ENCODE data around the gene SLC17A2. TPM values are rescaled to one million over a fixed set of nuclear protein-coding genes. Genes with fewer than 3 reads are reported as not detected.

The SLC17A2 gene
- total RNA-seq, 1 experiment from 2014 or later: not detected

DNA sequence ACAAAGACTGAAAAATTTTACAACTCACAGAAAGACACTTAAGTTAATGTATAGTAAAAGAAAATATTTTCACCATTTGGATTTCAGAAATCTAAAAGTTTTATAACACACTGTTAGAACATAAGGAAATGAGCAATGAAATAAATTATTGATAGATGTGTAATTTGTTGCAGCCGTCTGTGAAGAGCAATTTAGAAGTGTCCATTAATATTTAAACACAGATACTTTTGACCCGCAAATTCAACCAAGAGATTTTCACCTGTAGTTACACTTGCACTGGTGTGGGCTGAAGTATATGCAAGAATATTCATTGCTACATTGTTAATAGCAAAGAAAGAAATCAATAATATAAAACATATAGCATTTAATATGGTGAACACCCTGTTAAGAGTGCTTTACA is 41.9 kb downstream of the SLC17A2 start:
- DNase-seq (ENCODE audit: low read depth): no peak

DNA sequence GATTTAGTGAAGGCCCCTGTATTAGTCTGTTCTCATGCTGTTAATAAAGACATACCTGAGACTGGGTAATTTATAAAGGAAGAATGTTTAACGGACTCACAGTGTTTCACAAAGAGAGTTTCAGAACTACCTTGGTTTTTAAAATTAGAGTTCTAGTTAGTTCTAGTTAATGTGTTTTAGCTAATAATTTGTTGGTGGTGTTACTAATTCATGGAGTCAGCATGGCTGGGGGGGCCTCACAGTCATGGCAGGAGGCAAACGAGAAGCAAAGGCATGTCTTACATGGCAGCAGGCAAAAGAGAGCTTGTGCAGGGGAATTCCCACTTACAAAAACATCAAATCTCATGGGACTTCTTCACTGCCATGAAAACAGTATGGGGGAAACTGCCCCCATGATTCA is 44.4 kb downstream of the SLC17A2 start:
- DNase-seq (ENCODE audit: low read depth): no peak

DNA sequence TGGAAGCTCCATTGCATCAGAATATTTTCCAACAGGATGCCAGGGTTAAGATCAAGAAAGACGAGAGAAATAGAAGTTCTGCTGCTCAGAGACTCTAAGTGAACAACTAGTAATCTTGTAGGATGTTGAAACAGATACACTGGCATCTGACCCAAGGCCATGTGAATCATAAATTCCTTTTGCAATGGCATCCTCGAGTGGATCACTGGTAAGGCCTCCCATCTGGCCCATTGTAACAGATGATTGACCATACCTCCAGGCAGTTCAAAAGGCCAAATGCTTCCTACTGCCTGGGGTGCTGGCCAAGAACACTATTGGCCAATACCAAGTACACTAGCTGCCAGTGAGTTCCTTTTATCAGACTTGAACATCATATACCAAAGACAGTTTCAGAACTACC is 46.5 kb downstream of the SLC17A2 start:
- peak; percentile 2 for DNase-seq (ENCODE audit: low read depth)

DNA sequence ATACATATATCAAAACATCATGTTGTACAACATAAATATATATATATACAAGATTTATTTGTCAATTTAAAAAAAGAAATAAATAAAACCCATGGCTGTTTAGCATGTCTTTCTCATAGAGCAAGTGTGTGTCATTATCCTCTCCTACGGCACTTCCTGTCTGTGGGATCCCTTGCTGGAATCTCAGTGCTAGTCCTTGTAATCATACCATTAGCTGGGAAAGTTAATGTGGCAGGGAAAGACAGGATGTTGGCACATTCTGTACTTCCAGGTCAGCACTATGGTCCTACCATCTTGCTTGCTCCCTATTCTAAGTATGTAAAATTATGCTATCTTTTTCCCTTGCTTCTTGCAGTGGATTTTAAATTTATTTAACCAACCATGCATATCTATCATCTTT is 47.0 kb downstream of the SLC17A2 start:
- peak; percentile 46 for DNase-seq (ENCODE audit: low read depth)

DNA sequence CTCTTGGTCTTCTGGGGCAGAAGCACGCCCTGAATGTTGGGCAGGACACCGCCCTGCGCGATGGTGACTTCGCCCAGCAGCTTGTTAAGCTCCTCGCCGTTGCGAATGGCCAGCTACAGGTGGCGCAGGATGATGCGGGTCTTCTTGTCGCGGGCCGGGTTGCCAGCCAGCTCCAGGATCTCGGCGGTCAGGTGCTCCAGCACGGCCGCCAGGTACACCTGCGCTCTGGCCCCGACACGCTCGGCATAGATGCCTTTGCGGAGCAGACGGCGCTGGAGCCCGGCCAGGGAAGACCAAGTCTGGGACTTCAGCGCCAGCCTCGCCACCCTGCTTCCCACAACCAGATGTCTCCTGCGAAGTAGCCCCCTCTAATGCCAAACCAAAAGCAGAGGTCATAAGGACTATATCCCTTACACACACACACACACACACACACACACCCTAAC is 48.4 kb downstream of the SLC17A2 start:
- DNase-seq (ENCODE audit: low read depth): no peak

DNA sequence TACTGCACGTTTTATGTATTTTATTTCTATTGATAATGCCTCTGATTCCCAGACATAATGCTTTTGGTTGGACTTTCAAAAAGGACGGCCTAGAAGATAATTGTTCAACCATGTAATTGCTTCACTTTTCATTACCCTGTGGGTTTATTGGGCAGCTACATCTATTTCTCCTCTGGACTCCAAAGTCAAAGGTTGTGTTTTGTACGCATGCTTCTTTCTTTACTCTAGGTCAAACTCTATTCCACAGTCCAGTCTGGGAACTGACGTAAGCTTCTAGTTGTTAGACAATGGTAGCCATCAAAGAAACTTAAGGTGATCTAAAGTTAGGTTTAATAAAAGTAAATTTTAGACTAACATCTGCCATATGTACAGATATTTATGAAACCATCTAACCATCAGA is 49.9 kb downstream of the SLC17A2 start:
- DNase-seq (ENCODE audit: low read depth): no peak

DNA sequence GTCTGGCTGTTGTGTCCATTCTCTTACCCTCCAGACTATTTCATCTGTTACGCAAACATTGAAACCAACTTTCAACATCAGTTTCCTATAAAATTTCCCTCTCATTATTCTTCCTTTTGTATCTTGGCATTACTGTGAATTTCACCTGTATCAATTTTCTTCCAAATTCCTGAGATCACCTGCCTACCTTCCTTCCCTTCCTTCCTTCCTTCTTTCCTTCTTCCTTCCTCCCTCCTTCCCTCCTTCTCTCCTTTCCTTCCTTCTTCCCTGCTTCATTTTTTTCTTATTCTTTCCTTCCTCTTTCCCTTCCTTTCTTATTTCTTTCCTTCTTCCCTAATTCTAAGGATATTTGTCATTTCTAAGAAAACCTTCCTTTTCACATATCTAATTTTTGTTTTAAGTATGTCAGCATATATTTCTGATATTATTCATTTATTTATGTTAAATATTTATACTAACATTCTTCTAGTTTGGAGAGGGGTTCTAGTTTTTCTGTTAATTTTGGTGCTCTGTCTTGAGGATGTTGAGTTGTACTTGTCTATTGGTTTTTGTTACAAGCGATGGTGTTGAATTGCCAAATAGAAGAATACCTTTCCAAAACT is 51.7 kb downstream of the SLC17A2 start:
- DNase-seq (ENCODE audit: low read depth): no peak

DNA sequence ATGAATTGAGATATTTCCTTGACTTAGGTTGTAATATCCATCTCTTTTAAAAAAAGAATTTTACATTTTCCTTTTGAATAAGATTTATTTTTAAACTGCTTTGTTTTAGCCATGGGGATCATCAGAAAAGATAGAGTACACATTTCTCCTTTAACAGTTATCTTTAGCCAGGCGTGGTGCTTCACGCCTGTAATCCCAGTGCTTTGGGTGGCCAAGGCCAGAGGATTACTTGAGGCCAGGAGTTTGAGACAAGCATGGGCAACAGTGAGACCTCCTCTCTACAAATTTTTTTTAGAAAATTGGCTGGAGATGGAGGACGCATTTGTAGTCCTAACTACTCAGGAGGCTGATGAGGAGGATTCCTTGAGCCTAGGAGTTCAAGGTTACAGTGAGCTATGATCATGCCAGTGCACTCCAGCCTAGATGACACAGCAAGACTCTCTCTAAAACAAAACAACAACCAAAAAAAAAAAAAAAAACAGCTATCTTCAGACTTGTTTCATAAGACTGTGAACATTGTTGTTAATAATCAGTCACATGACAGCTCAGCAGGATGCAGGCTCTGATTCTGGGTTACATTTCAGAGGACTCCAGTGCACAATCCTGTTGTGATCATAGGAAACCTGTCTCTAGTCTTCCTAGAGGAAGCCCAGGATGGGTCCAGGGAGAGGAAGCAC is 54.4 kb downstream of the SLC17A2 start:
- no peak for DNase-seq (ENCODE audit: low read depth)

DNA sequence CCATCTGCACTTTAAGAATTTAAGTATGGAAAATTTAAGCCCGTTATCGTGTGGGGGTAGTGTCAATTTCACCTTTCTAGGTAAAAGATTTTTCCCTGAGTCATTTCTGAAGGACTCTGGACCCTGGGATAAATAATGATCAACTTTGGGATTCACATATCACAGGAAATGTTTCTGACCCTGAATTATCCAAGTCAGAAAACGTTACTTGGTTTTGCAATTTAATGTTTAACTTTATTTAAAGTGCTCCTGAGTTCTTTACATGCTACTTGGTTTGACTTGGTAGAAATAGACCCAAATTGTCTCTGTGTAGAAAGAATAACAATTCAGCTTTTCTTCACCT is 55.0 kb downstream of the SLC17A2 start:
- DNase-seq (ENCODE audit: low read depth): no peak

DNA sequence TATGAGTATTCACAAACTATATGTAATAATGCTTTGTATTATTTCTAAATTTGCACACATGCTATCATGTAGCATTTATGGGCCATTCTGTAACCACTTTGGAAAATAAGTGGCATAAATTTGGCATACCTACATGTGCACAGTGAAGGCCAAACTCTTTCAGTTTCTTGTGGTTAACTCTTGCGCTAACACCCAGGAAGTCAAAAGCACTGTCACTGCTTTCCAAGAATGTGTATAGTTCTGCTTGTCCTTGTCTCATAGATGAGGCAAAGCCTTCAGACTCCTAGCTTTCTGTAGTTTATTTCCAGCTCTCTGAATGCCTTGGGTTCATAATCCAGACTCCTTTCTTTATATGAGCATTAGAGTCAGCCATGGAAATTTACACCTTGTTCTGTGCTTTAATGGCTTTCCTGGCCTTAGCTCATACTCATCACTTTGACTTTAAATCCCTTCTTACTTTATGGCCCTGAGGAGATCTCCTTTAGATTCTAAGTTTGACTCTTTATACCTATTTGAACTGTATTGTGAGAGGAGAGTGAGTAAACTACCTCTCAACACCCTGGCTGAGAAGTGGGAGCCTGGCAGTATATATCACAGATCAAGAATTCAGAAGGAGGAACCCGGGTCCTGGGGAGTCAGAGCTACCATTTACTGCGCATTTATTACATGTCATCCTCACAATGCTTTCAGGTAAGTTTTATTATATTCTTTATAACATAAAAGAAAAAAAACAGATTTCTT is 55.5 kb downstream of the SLC17A2 start:
- DNase-seq (ENCODE audit: low read depth): no peak

DNA sequence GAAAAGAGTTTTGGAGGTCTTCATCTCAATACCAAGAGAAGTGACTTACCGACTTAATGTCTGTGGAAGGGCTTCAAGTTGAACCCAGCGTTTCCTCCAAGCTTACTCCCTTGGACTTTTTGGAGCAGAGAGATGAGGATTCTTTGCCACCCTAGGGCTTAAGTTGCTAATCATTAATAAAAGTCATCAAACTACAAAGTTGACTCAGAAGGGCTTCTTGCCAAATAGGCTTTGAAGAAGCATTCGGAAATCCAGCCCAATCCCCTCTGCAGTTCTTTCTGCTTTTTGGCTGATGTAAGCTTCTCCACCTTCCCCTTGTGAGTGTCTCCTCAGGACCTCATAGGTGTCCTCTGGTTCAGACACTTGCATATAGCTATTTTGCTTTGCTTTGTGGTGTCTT is 56.4 kb downstream of the SLC17A2 start, which contains the start of gene SLC17A3:
Gene SLC17A3, minus strand, starts transcription at position 126 of the 400 bp plus-strand sequence. CDS start 5,856 bp downstream, outside the sequence.
- DNase-seq (ENCODE audit: low read depth): no peak

DNA sequence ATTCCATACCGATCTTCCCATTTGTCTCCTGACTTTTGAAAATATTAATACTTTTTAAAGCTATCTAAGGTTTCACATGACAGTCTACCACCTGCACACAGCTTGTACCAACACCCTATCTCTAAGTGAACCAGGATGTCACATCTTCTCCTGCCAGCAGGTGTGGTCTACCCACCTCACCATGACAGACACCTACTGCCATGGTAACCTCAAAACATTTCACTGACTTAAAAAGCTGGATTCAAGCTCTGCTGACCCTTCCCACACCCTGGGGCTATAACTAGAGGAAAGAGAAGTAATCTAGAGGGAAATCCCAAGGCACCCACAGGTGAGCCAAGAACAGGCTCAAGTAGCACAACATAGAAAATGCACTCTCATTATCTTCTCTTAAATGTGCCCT is 57.7 kb downstream of the SLC17A2 start:
- no peak for DNase-seq (ENCODE audit: low read depth)

DNA sequence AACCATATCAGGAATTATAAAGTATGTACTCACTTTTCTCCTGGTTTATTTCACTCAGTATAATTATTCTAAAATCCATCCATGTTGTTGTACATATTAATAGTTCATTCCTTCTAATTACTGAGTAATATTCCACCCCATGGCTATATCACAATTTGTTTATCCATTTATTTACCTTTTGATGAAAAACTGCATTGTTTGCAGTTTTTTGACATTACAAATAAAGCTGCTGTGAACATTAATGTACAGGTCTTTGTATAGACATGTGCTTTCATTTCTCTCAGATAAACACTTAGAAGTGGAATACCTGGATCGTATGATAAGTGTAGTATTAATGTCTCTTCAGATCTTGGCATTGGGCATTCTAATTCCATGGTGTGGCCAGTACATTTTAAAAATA is 60.7 kb downstream of the SLC17A2 start:
- DNase-seq (ENCODE audit: low read depth): no peak

DNA sequence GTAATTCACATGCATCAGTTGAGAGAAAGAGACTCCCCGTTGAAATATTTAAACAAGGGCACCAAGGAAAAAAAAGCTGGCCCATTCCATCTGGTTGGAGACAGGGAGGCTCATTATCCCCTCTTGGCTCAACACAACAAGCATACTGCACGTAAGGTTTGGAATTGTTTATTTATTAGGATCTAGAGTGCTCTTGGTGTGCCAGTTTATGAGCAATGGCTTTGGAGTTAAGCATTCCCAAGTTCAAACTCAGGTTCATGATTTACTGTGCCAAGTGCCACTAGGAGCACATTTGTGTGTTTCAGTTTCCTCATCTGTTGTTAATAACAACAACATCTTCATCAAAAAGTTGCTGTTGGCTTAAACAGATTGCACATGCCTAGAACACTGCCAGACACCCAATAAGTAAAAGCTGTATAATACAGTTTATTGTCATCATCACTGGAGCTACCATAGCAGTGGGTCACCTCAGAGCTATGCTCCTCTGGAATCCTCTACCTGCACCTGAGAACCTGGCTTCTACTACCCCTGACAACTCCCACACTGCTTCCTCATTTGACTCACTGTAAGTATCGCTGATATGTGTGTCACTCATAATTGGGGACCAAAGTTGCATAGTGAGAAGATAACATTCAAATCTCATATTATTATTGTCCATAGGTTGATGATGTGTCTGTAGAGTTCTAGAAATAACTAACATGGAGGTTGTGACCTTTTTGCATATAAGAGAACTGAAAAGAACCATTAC is 61.9 kb downstream of the SLC17A2 start:
- no peak for DNase-seq (ENCODE audit: low read depth)

DNA sequence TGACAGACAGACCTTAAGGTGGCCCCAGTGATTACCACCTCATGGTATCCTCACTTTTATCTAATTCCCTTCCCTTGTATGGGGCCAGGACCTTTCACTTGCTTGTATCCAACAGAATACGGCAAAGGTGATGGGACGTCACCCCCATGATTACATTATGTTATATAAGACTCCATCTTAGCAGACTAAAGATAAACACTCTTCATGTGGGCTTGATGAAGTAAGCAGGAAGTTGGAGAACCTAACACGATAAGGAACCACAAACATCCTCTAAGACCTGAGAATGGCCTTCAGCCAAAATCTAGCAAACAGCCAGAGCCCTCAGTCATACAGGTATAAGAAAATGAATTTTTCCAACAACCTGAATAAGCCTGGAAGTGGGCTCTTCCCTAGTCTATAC is 64.5 kb downstream of the SLC17A2 start:
- peak; percentile 1 for DNase-seq (ENCODE audit: low read depth)

DNA sequence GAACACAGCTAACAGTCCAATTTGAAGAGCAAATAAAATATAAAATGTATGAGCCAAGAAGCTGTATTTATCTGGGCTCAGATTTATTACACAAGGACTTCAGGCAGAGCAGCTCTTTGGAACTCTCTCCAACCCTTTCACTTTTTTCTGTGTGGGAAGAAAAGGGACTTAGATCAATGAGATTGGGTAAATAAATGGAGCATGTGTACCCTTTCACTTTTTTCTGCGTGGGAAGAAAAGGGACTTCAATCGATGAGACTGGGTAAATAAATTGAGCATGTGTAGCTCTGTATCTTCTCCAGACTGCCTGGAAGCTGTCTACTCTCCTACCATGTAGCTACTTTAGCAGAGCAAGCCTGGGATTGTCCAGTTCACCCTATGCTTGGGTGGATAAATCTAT is 67.1 kb downstream of the SLC17A2 start:
- DNase-seq (ENCODE audit: low read depth): no peak

Other genes starting within 250 kb of the SLC17A2 start
- gene SLC17A4, start 175.9 kb downstream of the SLC17A2 start, total RNA-seq (2014; rRNA removed; shearing (Covaris generic)): not detected in 2 replicates
- not detected in 2 replicates for gene SLC17A1, start 98.6 kb downstream of the SLC17A2 start, total RNA-seq (2014; rRNA removed; shearing (Covaris generic))
- gene SLC17A3, start 56.4 kb downstream of the SLC17A2 start, total RNA-seq (2014; rRNA removed; shearing (Covaris generic)): not detected in 2 replicates
- gene TRIM38, start 32.1 kb upstream of the SLC17A2 start, total RNA-seq (2014; rRNA removed; shearing (Covaris generic)): 3.8 and 4.3 TPM in 2 replicates
- 3.4 and 3.8 TPM in 2 replicates for gene HFE, start 156.7 kb upstream of the SLC17A2 start, total RNA-seq (2014; rRNA removed; shearing (Covaris generic))

Measured in HT1080 (cell line).